Stimulated activated effector memory CD8-positive, alpha-beta T cell treated with anti-CD3 and anti-CD28 coated beads, Interleukin-12 subunit alpha, Interleukin-12 subunit beta, amount 100 ng/mL, for 72 hours (primary cell): ENCODE data around the gene PRAMEF5.
"Not testable (repeated sequence)": the region's sequence is repeated elsewhere in the genome, so short reads cannot be mapped to it uniquely, and the experiment has no call there.

Experiments
- ATAC-seq: fragments of 150-1000 bp; cut with Tn5 transposase; 2 replicates; pipeline ENCODE4 v1.10.0; 2021
- DNase-seq, 2 donors: peaks; one replicate each; pipeline ENCODE4 v3.0.0; 2021 to 2022; ENCODE audit warnings: low spot score in 2 of 2
- H3K27ac Mint-ChIP-seq: one replicate; pipeline ENCODE4 v1.8.0; 2022; ENCODE audit warnings: mild to moderate bottlenecking, mixed read lengths
- H3K36me3 Mint-ChIP-seq: one replicate; pipeline ENCODE4 v1.8.0; 2022; ENCODE audit warnings: mild to moderate bottlenecking, mixed read lengths
- H3K4me1 Mint-ChIP-seq: one replicate; pipeline ENCODE4 v1.8.0; 2022; ENCODE audit warnings: mixed read lengths
- H3K4me3 Mint-ChIP-seq: one replicate; pipeline ENCODE4 v1.8.0; 2022; ENCODE audit warnings: mild to moderate bottlenecking, mixed read lengths
- H3K9me3 Mint-ChIP-seq: one replicate; pipeline ENCODE4 v1.8.0; 2022; ENCODE audit warnings: mixed read lengths

The PRAMEF5 gene

DNA sequence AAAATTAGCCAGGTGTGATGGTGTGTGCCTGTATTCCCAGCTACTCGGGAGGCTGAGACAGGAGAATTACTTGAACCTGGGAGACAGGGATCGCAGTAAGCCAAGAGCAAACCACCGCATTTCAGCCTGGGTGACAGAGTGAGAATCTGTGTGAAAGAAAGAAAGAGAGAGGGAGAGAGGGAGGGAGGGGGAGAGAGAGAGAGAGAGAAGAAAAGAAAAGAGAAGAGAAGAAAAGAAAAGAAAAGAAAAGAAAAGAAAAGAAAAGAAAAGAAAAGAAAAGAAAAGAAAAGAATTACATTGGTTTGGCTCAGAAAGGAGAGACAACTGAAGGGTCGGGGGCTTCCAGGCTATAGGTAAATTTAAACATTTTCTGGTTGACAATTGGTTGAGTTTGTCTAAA, 14.4 kb upstream of the PRAMEF5 start:
- H3K36me3 Mint-ChIP-seq, ATAC-seq, H3K27ac Mint-ChIP-seq, H3K4me3 Mint-ChIP-seq, H3K9me3 Mint-ChIP-seq, H3K4me1 Mint-ChIP-seq: not testable (repeated sequence)
- DNase-seq: peak in 1 of 2 donors; percentile 32

DNA sequence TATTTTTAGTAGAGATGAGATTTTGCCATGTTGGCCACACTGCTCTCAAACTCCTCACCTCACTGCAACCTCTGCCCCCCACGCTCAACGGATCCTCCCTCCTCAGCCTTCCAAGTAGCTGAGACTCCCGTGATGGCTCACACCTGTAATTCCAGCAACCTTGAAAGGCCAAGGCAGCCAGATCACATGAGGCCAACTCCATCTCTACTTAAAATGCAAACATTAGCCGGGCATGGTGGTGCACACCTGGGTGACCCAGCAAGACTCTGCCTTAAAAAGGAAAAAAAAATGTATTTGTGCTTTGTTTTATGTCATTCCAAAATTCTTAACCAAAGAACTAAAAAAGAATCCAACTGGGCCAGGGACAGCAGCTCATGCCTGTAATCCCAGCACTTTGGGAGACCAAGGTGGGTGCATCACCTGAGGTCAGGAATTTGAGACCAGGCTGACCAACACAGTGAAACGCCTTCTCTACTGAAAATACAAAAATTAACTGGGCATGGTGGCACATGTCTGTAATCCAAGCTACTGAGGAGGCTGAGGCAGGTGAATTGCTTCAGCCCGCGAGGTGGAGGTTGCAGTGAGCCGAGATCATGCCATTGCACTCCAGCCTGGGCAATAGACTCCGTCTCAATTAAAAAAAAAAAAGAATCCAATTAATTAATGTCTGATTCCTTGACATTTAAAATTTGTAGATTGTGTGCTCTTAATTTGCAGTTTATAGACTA, 10.3 kb upstream of the PRAMEF5 start:
- not testable (repeated sequence) for H3K9me3 Mint-ChIP-seq, H3K4me1 Mint-ChIP-seq, H3K4me3 Mint-ChIP-seq, H3K27ac Mint-ChIP-seq, ATAC-seq, H3K36me3 Mint-ChIP-seq
- DNase-seq: peak in 1 of 2 donors; percentile 32

DNA sequence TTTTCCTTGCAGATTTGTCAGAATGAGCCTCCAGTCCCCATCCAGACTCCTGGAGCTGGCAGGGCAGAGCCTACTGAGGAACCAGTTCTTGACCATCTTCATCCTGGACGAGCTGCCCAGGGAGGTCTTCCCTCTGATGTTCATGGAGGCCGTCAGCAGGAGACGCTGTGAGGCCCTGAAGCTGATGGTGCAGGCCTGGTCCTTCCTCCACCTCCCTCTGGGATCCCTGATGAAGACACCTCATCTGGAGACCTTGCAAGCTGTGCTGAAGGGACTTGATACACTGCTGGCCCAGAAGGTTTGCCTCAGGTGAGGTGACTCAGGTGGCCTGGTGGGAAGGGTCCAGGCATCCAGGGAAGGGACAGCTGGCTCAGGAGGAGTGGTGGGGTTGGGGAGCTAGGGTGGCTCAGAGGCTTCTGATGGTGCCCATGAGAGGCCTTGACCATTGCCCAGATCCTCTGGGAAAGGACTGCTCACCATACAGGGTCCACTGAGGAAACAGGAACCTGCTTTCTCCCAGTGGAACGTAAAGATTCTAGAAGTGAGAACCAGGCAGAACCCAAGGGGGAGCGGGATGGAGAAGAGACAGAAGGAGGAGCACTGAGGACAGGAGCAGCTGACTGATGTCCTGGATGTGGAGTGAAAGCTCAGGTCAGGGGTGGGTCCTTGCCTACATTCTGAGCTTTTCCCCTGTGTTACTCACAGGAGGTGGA, 8.0 kb upstream of the PRAMEF5 start:
- peak in 1 of 2 donors; percentile 40 for DNase-seq
- not testable (repeated sequence) for H3K27ac Mint-ChIP-seq, H3K36me3 Mint-ChIP-seq, H3K4me3 Mint-ChIP-seq, H3K4me1 Mint-ChIP-seq, H3K9me3 Mint-ChIP-seq, ATAC-seq

DNA sequence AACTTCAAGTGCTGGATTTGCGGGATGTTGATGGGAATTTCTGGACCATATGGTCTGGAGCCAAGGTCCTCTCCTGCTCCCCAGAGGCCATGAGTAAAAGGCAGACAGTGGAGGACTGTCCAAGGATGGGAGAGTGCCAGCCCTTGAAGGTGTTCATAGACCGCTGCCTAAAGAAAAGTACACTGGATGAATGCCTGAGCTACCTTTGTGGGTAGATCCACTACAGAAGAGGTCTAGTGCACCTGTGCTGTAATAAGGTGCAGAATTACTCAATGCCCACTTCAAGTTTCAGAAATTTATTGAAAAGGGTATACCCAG, 7.5 kb upstream of the PRAMEF5 start:
- H3K27ac Mint-ChIP-seq, H3K36me3 Mint-ChIP-seq, DNase-seq, H3K9me3 Mint-ChIP-seq, H3K4me1 Mint-ChIP-seq, H3K4me3 Mint-ChIP-seq, ATAC-seq: not testable (repeated sequence)

DNA sequence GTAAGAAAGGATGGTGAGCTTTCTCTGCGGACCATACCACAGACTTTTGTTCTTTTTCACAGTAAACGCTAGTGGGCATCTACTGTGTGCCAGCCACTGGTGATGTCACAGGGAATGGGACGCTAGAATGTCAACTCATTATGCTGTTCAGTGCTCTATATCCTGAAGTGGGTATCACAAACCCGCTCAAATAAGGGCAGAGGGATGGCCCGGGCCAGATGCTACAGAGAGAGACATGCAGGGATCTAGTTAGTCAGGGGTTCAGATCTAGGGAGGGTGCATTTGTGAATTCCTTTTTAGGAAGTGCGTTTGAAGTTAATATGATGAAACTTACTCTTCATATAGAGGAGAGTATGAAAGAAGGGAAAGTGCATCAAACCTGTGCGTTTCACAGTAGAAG, 6.9 kb upstream of the PRAMEF5 start:
- not testable (repeated sequence) for H3K27ac Mint-ChIP-seq, H3K4me1 Mint-ChIP-seq, H3K4me3 Mint-ChIP-seq, DNase-seq, H3K9me3 Mint-ChIP-seq, H3K36me3 Mint-ChIP-seq
- ATAC-seq: peak; percentile 21

DNA sequence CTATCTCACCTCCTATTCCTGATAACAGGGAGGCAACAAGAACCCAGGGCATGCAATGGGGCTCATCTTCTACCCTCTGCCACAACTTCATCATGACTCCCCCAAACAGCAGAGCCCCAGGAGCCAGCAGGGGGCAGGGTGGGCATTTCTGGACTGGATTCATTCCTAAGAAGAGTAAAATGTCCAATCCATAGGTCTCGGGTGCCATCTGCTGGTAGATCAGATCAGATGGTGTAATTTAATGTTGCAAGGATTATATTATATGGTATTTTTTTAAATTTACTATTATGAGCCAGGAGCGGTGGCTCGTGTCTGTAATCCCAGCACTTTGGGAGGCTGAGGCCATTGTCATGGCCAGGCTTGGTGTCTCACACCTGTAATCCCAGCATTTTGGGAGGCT, 11.1 kb downstream of the PRAMEF5 start:
- not testable (repeated sequence) for DNase-seq, H3K36me3 Mint-ChIP-seq, H3K9me3 Mint-ChIP-seq, H3K4me1 Mint-ChIP-seq, H3K4me3 Mint-ChIP-seq, ATAC-seq, H3K27ac Mint-ChIP-seq

DNA sequence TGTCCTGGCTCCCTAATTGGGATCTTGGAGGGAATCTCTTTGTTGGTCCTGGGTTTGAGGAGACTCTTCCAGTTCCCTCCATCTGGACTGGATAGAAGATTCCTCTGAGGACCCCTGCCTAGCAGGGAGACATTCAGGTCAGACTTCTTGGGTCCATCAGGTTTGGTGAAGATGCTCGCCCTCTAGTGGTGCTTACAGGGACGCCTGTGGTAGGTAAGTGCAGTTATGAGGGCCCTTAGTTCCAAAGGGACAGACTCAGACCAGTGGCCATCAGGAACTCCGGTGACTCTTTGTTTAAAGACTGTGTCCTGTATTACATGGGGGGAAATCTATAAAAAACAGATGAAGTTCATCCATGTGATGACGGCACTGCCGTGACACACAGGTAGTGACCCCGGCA, 23.0 kb downstream of the PRAMEF5 start:
- H3K4me1 Mint-ChIP-seq, H3K4me3 Mint-ChIP-seq, H3K27ac Mint-ChIP-seq, DNase-seq, H3K36me3 Mint-ChIP-seq, H3K9me3 Mint-ChIP-seq: not testable (repeated sequence)
- ATAC-seq: peak; percentile 22

DNA sequence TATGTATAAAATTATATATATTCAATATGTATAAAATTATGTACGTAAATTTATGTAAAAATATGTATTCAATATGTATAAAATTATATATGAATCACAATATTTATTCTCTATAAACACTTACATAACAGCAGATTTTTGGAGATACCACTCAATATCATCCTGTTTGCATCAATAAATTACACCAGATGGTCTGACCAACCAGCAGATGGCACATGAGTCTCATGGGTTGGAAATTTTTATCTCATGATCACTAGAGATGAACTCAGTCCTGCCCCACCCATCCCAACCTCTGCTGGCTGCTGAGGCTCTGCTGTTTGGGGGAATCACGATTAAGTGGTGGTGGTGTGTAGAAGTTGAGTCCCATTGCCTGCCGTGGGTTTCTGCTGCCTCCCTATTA, 25.6 kb downstream of the PRAMEF5 start:
- not testable (repeated sequence) for DNase-seq, H3K9me3 Mint-ChIP-seq, H3K36me3 Mint-ChIP-seq, H3K4me3 Mint-ChIP-seq, ATAC-seq, H3K4me1 Mint-ChIP-seq, H3K27ac Mint-ChIP-seq

DNA sequence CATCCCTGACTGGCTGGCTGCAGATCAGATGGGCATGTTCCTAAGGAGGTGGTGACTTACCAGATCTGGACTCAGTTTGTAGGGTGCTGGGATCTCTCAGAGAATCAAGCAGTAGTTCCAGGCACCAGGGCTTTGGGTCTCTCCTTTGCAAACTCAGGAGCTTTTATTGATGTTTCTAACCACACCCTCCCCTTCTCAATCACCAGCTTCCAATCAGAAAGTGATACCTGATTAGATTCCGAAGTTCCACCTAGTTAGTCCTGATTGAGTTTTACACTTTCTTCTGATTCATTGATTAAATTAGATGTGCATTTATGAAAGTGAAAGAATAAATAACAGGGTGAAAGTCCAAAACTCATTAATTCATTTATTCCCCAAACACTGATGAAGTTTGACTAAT, 31.0 kb downstream of the PRAMEF5 start, which contains the start of gene PRAMEF8:
Gene PRAMEF8, minus strand, starts transcription at position 101 of the 400 bp plus-strand sequence. CDS start 1,046 bp downstream, outside the sequence.
- not testable (repeated sequence) for H3K4me3 Mint-ChIP-seq, DNase-seq, H3K4me1 Mint-ChIP-seq, ATAC-seq, H3K27ac Mint-ChIP-seq, H3K36me3 Mint-ChIP-seq, H3K9me3 Mint-ChIP-seq

DNA sequence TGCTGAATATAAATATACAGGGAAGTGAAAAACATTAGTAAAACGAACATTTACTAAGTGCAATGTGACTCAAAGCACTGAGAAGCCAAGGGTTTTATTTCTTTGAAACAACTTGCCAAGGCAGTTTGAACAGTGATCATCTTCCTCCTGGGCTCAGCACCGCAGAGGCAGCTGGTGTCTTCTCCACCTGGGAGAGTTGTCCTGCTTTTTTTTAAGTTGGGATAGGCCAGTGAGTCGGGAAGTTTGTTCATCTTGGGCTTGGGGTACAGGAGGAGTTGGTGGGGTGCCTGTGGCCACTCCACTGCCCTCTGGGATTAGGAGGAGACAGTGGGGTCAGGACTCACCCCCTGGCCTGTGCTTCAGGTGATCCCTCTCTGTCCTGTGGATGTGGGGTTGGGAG, 35.0 kb downstream of the PRAMEF5 start:
- peak; percentile 19 for ATAC-seq
- not testable (repeated sequence) for H3K36me3 Mint-ChIP-seq, H3K4me1 Mint-ChIP-seq, H3K9me3 Mint-ChIP-seq, H3K4me3 Mint-ChIP-seq, DNase-seq, H3K27ac Mint-ChIP-seq

DNA sequence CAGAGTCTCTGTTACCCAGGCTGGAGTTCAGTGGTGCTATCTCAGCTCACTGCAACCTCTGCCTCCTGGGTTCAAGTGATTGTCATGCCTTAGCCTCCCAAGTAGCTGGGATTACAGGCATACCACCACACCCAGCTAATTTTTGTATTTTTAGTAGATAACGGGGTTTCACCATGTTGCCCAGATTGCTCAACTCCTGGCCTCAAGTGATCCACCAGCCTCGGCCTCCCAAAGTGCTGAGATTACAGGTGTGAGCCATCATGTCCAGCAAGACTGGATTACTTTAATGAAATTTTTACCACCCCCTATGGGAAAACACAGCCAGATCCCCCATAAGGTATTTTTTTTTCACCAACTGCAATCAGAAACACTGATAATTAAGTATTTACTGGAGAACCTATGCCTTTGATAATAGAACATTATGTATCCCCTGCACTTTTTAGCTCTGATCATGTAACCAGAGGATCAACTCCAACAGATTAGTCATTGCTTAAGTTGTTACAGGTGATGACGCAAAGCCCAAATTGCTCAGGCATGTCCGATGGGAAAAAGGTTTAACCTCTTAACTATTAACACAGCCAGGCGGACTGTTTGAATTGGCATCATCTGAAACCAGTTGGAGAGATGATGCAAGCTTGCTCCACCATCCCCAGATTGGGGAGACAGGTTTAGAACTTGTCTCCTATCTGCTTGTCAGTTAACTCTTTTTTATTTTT, 43.4 kb downstream of the PRAMEF5 start:
- H3K4me1 Mint-ChIP-seq, ATAC-seq, H3K4me3 Mint-ChIP-seq, H3K27ac Mint-ChIP-seq, H3K36me3 Mint-ChIP-seq, DNase-seq, H3K9me3 Mint-ChIP-seq: not testable (repeated sequence)

DNA sequence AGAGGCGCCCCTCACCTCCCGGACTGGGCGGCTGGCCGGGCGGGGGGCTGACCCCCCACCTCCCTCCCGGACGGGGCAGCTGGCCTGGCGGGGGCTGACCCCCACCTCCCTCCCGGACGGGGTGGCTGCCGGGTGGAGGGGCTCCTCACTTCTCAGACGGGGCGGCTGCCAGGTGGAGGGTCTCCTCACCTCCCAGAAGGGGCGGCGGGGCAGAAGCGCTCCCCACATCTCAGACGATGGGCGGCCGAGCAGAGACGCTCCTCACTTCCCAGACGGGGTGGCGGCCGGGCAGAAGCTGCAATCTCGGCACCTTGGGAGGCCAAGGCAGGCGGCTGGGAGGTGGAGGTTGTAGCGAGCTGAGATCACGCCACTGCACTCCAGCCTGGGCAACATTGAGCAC, 44.7 kb downstream of the PRAMEF5 start:
- ATAC-seq, H3K4me3 Mint-ChIP-seq, H3K27ac Mint-ChIP-seq, DNase-seq, H3K4me1 Mint-ChIP-seq, H3K9me3 Mint-ChIP-seq, H3K36me3 Mint-ChIP-seq: not testable (repeated sequence)

DNA sequence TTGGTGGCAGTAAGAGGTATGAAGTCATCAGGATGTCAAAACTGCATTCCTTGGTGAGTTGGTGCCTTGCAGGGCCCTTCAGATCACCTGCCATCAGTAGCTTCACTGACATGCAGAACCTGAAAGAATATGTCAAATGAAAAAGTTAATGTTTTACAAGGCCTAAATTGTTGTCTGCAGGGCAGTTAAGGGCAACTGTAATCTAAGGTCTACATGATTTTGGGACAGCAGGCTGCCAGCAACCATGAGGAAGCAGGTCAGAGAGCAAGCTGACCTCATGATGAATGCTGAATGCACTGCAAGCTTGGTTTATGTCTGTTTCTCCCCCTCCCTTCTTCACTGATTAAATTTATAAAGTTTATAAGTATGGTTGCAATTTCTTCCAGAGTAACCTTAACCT, 48.2 kb downstream of the PRAMEF5 start:
- not testable (repeated sequence) for H3K4me1 Mint-ChIP-seq, DNase-seq, ATAC-seq, H3K9me3 Mint-ChIP-seq, H3K36me3 Mint-ChIP-seq, H3K4me3 Mint-ChIP-seq, H3K27ac Mint-ChIP-seq

DNA sequence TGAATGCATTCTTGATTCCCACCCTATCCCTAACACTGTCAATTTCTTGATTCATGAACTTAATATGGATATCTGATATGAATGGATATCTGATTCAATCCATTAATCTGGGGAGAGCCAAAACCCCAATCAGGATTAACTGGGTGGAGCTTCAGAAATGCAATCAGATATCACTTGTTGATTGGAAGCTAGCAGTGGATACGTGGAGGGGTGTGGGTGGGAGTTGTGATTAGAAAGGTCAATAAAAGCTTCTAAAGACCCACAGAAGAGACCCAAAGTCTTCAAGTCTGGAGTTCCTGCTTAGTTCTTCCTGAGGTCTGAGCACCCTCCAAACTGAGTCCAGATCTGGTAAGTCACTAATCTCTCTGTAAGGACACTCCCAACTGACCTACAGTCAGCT, 49.2 kb downstream of the PRAMEF5 start, which contains the start of gene PRAMEF33:
Gene PRAMEF33, plus strand, starts transcription at position 301 of the 400 bp plus-strand sequence. CDS start 2,416 bp downstream, outside the sequence.
- H3K4me1 Mint-ChIP-seq, DNase-seq, H3K36me3 Mint-ChIP-seq, H3K27ac Mint-ChIP-seq, ATAC-seq, H3K9me3 Mint-ChIP-seq, H3K4me3 Mint-ChIP-seq: not testable (repeated sequence)
